Measurements from ENCODE around the gene SGPP1. TPM values are rescaled to one million over a fixed set of nuclear protein-coding genes. Genes with fewer than 3 reads are reported as not detected.

The SGPP1 gene
- polyA plus RNA-seq, 3 donors: 3.3 to 13.3 (median 7.6) TPM

DNA sequence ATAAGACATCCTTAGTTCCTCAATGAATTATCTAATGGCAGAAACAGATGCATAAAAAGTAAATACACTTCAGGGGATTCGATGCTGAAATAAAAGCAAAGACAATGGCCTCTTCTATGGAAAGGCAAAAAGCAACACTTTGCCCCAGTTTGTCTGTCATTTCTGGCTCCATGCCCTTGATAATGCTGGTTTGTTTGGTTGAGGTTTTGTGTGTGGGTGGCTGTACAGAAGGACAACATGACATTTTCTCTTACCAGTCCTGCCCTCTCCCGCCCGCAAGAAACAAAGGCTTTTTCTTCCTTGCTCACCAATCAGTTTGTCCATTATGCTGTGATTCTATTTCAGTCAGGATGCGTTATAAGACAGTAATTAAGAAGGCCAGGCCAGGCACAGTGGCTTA, 68.1 kb downstream of the SGPP1 start:
- no peak overlapping the region for H3K4me2 ChIP-seq (replicated peaks; ENCODE audit: extremely low read depth, low read length, poor library complexity, severe bottlenecking)
- WGBS (ENCODE audit: insufficient coverage): 100% methylated on average over 1 of the region's 4 CpGs
- H3K27me3 Mint-ChIP-seq (ENCODE audit: low read depth in 3 of 3): peaks cover 0 to 3% (median 0%) of the 10 kb centered on the region in 3 donors

GRCh38 chr14:63656194-63656593, 71.7 kb downstream of the SGPP1 start:
- Histone ChIP-seq H3K4me2 (replicated peaks; ENCODE audit: extremely low read depth, low read length, poor library complexity, severe bottlenecking) (peak overlapping the region; percentile 55), H3K79me2 (ENCODE audit: insufficient read depth, low read length) (no peaks in the 10 kb centered on the region), H3K27me3 (ENCODE audit: control insufficient read depth in 2 of 2, insufficient read depth in 2 of 2, low read length in 2 of 2) (no peaks in the 10 kb centered on the region), H3K9ac (ENCODE audit: insufficient read depth, low read length, poor library complexity, severe bottlenecking) (peak overlapping the region; percentile 4), H3K27ac (ENCODE audit: low read depth in 1 of 2, low read length in 2 of 2) (peak overlapping the region; percentile 32 to 62), H3K36me3 (replicated peaks in 1 of 2; ENCODE audit: control insufficient read depth in 1 of 2, insufficient read depth in 2 of 2, low read length in 2 of 2) (no peaks in the 10 kb centered on the region), H2AFZ (ENCODE audit: insufficient read depth, low read depth, low read length, poor library complexity, severe bottlenecking) (peak overlapping the region; percentile 57), H4K20me1 (ENCODE audit: insufficient read depth, low read length) (no peaks in the 10 kb centered on the region), H3K4me3 (replicated peaks in 1 of 3; ENCODE audit: low read depth in 2 of 3, low read length in 3 of 3) (peak overlapping the region in 1 of 3 experiments; percentile 47), H3K4me1 (ENCODE audit: control insufficient read depth in 1 of 2, insufficient read depth in 2 of 2, low read length in 2 of 2) (peaks cover 17 to 19% of the 10 kb centered on the region in 2 donors), H3K9me3 (replicated peaks in 1 of 2; ENCODE audit: control insufficient read depth in 1 of 2, insufficient read depth in 1 of 2, low read length in 2 of 2) (no peaks in the 10 kb centered on the region)
- peaks cover 0 to 1% (median 0%) of the 10 kb centered on the region in 3 donors for H3K27me3 Mint-ChIP-seq (ENCODE audit: low read depth in 3 of 3)
- WGBS (ENCODE audit: insufficient coverage): no CpG with 5 or more reads among the region's 4 CpGs
- H3K4me3 Mint-ChIP-seq: peak overlapping the region in 1 of 2 donors; percentile 62
- H3K9me3 Mint-ChIP-seq: peaks cover 0 to 2% (median 0%) of the 10 kb centered on the region in 7 donors
- H3K27ac Mint-ChIP-seq: peak overlapping the region; percentile 52 to 83 (median 75)
- H3K36me3 Mint-ChIP-seq: peaks cover 1 to 3% of the 10 kb centered on the region in 2 donors
- DNase-seq: peak; percentile 48 to 70 (median 67)
- TF ChIP-seq, protein P1, sequence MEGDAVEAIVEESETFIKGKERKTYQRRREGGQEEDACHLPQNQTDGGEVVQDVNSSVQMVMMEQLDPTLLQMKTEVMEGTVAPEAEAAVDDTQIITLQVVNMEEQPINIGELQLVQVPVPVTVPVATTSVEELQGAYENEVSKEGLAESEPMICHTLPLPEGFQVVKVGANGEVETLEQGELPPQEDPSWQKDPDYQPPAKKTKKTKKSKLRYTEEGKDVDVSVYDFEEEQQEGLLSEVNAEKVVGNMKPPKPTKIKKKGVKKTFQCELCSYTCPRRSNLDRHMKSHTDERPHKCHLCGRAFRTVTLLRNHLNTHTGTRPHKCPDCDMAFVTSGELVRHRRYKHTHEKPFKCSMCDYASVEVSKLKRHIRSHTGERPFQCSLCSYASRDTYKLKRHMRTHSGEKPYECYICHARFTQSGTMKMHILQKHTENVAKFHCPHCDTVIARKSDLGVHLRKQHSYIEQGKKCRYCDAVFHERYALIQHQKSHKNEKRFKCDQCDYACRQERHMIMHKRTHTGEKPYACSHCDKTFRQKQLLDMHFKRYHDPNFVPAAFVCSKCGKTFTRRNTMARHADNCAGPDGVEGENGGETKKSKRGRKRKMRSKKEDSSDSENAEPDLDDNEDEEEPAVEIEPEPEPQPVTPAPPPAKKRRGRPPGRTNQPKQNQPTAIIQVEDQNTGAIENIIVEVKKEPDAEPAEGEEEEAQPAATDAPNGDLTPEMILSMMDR (IDR thresholded peaks at IDR 0.05): no peak
- intact Hi-C loops (cut with micrococcal nuclease): loop anchor here in 1 of 2 donors (10.0 kb wide), 1 partner anchor 69 kb away; the partner anchor contains the start of gene SGPP1
- H3K4me1 Mint-ChIP-seq: peaks cover 20% of the 10 kb centered on the region

More for the DNA sequence above, 68.1 kb downstream of the SGPP1 start:
- no peak for DNase-seq
- Histone ChIP-seq H4K20me1 (ENCODE audit: insufficient read depth, low read length) (no peaks in the 10 kb centered on the region), H3K79me2 (ENCODE audit: insufficient read depth, low read length) (no peaks in the 10 kb centered on the region), H3K9me3 (replicated peaks in 1 of 2; ENCODE audit: control insufficient read depth in 1 of 2, insufficient read depth in 1 of 2, low read length in 2 of 2) (no peaks in the 10 kb centered on the region), H3K36me3 (replicated peaks in 1 of 2; ENCODE audit: control insufficient read depth in 1 of 2, insufficient read depth in 2 of 2, low read length in 2 of 2) (no peaks in the 10 kb centered on the region), H3K27ac (ENCODE audit: low read depth in 1 of 2, low read length in 2 of 2) (no peak overlapping the region), H3K27me3 (ENCODE audit: control insufficient read depth in 2 of 2, insufficient read depth in 2 of 2, low read length in 2 of 2) (no peaks in the 10 kb centered on the region), H3K4me3 (replicated peaks in 1 of 3; ENCODE audit: low read depth in 2 of 3, low read length in 3 of 3) (no peak overlapping the region), H3K4me1 (ENCODE audit: control insufficient read depth in 1 of 2, insufficient read depth in 2 of 2, low read length in 2 of 2) (peaks cover 17 to 19% of the 10 kb centered on the region in 2 donors), H2AFZ (ENCODE audit: insufficient read depth, low read depth, low read length, poor library complexity, severe bottlenecking) (no peak overlapping the region), H3K9ac (ENCODE audit: insufficient read depth, low read length, poor library complexity, severe bottlenecking) (no peak overlapping the region)
- H3K36me3 Mint-ChIP-seq: peaks cover 0 to 3% of the 10 kb centered on the region in 2 donors
- TF ChIP-seq, protein P1 (IDR thresholded peaks at IDR 0.05): no peak
- H3K27ac Mint-ChIP-seq: no peak overlapping the region
- H3K4me3 Mint-ChIP-seq: no peak overlapping the region
- H3K4me1 Mint-ChIP-seq: peaks cover 20% of the 10 kb centered on the region
- intact Hi-C loops (cut with micrococcal nuclease): loop anchor here in 1 of 2 donors (10.0 kb wide), 1 partner anchor 65 kb away; the partner anchor contains the start of gene SGPP1
- H3K9me3 Mint-ChIP-seq: peaks cover 0 to 7% (median 2%) of the 10 kb centered on the region in 7 donors

Measured in CD14-positive monocyte (primary cell).